Left forelimb (tissue), 1 donor: ENCODE data around the gene COL4A2.

ENCODE experiments used
- DNase-seq: peaks from one replicate; pipeline ENCODE4 v3.0.0-alpha.2; 2018; ENCODE audit warnings: low spot score

COL4A2 gene

DNA sequence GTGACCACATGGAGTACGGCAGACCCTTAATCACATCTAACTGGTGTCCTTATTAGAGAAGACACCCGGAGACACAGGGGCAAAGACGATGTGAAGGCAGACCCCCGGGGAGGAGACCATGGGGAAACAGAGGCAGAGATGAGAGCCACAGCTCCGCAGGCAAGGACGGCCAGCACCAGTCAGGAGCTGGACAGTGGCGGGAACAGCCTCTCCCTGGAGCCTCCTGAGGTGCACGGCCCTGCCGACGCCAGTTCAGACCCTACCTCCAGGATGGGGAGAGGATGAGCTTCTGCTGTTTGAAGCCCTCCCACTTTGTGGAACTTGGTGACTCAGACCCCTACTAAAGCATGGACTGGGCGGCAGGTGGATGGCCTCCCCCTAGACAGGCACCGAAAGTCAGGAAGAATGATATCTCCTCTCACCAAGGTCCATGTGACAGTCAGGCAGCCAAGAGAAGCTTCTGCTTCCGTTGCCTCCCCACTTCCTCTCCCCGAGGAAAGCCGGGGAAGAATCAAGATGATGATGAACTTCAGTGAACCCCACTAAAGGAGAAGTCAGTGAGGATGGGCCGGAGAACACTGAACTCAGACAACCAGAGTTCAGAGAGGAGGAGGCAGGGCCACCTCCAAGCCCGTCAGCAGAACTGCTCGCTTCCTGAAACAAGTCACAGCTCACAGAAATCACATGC, 229.1 kb downstream of the COL4A2 start:
- DNase-seq = no peak

DNA sequence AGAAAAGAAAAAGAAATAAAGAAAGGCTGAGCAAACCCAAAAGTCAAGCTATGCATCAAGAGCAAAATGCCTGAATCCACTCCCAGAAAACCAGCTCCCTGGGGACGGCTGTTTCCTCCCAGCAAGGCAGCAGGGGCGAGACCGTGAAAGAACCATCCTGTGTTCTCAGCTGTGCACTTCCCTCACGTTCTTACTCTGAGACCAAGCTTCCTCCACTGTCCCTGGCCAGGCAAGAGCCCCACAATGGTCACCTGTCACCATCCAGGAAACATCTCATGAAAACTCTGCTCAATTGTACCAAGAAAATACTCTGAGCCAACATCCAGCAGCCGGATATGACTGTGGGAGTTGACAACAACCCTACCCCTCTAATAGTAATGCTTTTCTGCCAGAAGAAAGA, 231.5 kb downstream of the COL4A2 start:
- no peak for DNase-seq

- no peak for DNase-seq
These were observed 232.8 kb downstream of the COL4A2 start for GRCh38 chr13:110539894-110540293.

- no peak for DNase-seq
These were observed 233.9 kb downstream of the COL4A2 start for GRCh38 chr13:110540871-110541525.

GRCh38 chr13:110541526-110541920, 234.4 kb downstream of the COL4A2 start:
- DNase-seq = no peak

DNA sequence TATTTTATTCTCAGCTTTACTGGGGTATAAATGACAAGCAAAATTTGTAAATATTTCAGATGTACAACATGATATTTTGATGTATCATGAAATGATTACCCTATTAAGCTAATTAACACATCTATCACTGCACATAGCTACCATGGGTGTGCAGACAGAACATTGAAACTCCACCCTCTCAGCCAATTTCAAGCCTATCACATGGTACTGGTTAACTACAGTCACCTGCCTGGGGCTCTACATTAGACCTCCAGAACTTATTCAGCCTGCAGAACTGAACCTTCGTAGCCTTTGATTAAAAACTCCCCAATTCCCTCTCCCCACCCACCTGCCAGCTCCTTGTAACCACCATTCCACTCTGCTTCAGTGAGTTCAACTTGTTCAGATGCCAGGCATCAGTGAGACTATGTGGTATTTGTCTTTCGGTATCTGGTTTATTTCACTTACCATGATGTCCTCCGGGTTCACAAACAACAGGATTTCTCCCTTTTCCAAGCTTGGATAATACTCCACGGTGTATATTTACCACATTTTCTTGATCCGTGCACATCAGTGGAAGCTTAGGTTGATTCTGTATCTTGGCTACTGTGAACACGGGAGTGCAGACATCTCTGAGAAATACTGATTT, 235.2 kb downstream of the COL4A2 start:
- no peak for DNase-seq

- no peak for DNase-seq
These were observed 239.3 kb downstream of the COL4A2 start for GRCh38 chr13:110546378-110546777.

DNA sequence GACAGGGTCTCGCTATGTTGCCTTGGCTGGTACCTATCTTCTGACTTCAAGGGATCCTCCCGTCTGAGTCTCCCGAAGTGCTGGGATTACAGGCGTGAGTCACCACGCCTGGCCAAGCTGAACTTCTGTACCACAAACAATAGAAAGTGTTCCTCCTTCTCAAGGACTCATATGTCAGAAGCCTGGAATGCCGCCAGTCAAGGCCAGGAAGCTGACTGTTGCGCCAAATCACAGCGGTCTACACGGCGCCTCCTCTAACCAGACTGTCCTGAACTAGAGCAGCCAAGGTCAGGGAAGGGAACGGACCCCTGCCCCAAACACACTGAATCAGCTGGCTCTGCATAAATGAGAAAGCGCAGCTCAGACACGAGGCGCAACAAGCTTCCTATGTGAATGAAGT, 239.8 kb downstream of the COL4A2 start:
- DNase-seq = no peak

DNA sequence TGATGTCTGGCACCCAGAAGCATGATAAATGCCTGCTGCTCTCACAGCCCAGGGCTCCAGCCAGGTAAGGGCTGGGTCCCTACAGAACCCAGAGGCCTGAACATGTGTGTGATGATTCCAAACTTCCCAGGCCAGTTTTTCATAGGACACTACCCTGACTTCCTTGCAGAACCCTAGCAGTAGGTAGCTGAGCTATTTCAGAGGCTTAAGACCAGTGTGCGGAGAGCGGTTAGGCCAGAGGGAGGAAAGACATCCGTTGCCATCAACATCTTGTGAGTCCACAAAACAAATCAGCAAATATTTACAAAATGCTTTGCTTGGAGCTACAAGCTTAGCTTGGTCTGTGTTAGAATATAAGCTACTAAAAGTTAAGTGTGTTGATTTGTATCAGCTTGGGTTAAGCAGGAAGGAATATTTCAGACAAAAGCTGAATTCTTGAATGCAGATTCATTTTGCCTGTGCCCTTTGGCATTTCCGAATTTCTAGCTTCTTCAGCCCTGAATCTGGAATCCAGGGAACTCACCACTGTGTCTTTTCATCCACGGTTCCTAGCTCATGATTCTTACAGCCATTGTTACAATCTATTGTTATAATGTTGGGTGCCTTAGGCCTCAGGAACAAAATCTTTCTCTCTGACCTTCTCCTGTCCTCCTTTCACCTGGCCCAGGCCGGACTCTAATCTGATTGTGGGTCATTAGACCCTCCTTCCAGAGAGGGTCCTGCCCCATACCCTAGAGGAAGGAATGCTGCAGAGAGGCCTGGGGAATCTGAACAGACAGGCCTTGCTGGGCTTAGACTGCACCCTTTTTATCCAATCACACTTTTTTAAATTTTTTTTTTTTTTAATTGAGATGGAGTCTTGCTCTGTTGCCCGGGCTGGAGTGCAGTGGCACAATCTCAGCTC, 242.1 kb downstream of the COL4A2 start:
- no peak for DNase-seq

- no peak for DNase-seq
These were observed 242.7 kb downstream of the COL4A2 start for GRCh38 chr13:110549795-110550160.

DNA sequence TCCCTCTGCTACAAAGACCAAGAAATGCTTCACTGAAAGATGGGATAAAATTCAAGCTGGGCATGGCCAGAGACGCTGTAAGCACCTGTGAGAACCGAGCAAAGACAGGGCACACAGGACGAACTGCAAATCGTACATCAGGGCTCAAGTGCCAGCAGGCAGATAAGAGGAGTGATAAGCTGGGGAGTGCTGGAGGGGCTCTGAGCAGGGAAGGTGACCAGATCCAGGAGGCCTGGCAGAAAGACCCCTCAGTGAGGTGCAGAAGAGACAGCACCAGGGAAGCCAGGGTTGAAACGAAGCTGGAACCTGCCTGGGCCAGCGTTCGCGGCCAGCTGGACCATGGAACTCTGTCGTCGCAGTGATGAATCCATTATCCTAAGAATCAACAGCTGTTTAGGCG, 244.2 kb downstream of the COL4A2 start:
- no peak for DNase-seq

DNA sequence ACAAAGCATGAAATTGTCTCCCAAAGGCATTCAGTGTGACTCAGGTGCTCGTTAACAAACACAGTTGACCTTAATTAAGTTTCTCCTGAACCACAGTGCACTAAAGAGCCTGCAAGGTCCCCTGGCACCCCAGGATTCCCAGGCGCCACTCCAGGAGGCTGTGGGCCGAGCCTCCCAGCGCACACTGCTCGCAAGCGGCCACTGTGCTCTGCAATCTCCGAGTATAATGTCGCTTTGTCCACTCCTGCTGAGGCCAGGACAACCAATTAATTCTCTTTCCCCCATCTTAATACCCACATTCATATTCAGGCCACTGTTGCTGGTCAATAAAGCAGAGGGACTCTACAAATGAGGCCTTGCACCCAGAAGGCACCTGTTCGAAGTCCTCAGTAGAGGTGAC, 245.7 kb downstream of the COL4A2 start:
- DNase-seq = no peak

DNA sequence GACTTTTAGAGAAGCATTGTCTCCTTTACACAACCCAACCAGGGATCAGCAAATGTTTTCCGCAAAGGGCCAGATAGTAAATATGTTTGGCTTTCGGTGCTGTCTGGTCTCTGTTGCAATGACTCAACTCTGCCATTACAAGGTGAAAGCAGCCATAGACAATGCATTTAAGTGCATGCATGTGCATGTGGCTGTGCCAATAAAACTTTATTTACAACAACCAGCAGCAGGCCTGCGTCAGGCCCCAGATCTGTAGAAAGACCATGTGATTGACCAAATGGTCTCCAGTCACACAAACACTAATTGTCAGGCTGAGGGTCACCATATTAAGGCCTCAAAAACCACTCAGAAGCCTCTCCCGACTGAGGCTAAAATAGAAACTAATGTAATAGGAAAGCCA, 246.3 kb downstream of the COL4A2 start:
- no peak for DNase-seq

DNA sequence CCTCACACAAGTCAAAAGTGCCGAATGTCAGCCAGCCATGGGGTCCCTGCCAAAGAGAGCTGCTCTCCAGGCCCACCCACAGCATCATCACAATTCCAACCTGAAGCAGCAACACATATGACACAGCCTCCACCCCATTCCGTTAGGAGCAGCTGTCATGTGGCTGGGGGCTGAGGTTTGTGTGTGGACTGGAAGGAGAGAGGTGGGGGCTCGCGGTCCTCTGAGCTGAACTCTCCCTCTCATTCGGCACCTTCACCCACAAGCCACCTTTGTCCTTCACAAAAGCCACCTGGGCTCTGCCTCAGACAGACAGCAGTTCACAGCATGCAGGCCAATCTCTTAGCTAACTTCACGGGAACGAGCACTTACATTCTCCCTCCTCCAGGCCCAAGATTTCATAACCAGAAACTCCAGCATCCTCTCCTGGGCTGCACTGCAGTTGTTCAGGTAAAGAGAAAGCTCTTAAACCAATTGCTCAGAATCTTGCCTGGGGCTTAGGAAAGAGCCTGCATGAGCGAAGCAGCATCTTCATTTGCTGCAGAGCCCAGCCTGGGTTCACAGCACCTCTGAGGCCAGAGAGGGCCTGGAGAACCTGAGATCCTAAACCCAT, 247.2 kb downstream of the COL4A2 start:
- DNase-seq = no peak

DNA sequence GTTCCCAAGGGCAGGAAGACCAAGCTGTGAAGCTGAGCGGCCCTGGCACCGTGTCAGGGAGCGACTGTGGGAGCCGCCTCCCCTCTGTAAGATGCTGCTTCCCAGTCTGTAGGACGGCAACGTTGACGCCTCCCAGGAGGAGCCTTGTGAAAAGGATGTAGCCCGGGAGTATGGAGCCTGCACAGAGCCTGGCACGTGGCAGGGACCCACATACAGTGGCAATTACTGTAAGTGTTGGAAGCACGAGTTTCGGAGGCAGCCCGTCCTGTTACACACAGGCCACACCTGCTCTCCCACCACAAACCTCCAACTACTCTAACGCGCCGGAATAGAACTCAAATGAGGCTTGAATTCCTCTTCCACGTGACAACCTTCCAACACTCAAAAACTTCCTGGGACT, 247.9 kb downstream of the COL4A2 start:
- DNase-seq = no peak

DNA sequence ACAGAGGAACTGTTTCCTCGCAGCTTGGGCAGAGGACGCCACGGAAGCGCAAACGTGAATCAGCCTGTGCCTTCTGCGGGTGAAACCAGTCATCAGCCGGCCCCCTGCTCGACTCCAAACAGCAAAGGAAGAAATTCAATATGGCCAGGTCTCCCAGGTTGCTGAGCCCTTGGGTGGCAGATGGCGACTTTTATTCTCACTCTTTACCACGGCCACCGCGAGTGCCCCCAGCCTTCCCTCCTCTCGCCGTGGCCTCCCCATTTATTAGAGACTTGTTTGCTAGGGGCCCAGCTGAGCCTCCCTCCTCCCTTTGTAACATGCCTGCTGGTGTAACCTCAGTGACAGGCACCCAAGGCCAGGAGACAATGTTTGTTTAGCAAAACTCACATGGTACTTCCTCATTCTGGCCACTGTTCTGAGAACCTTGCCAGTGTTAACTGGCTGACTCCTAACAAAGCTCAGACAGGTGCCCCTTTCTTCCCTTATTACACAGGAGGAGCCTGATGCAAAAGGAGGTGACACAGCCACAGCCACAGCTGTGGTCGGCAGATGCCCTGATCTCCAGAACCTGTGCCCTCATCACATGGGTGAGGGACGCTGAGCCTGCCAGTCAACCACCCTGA, 248.6 kb downstream of the COL4A2 start:
- DNase-seq = no peak

DNA sequence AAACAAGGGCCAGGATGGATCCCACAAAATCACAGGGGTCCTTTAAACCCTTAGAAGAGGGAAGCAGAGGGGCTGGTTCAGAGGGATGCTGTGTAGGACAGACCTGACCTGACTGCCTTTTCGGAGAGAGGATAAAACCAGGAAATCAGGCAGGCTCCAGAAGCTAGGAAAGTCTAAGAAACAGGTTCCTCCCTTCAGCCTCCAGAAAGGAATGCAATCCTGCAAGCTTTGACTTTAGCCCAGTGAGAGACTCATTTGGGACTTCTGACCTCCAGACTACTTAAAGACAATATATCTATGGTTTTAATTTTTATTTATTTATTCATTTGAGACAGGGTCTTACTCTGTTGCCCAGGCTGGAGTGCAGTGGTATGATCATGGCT, 249.1 kb downstream of the COL4A2 start:
- DNase-seq = no peak

GRCh38 chr13:110557082-110557481, 250.0 kb downstream of the COL4A2 start:
- no peak for DNase-seq

DNA sequence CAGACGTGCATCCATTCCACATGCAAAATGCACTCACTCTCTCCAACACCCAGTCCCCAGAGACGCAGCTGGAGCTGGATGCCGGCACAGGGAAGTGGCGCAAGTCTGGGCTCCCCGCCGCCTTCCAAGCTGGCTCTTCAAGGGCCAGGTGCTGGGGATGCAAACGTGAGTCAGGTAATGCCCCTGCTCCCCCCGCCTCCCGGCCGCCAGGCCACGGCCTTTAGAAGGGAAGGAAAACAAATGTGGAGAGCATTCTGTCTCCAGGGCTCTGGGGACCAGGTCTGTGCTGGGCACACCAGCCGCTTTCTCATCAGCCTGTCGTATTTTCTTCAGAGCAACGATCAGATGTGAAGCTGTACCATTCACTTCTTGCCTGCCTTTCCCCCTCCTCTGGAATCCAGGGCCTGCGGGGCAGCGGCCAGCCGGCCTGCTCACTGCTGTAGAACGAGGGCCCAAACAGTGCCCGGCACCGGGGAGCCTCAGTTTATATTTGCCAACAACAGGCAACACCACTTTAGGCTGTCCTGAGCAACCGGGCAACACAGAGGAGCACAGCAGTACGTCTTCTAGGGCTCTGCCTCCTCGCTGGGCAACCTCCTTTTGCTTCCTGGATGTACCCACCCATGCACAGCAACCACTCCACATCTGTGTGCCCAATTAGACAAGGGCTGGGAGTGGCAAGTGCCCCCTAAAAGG, 250.7 kb downstream of the COL4A2 start:
- DNase-seq = no peak

DNA sequence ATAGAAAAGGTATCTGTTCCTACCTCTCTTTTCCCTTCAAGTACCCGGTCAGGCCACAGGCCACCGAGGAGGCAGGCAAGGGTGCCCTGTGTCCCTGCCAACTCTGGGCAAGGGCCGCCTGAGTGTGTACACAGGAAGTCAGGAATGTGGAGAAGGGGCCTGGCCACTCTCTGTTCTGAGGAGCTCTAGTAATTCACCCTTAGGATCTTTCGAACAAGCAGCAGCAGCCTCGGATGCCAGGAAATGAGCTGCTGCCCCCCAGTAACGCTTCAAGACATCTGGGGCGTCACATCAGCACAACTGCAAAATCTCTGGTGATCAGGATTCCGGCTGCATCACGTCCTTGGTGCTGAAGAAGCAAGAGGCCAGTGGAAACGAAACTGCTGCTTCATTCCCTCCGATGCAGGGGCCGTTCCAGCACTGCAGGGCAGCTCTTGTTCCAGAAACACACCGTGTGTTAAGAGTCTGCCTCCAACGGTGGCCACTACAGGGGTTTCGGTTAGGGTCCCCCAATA, 252.4 kb downstream of the COL4A2 start:
- DNase-seq = no peak

DNA sequence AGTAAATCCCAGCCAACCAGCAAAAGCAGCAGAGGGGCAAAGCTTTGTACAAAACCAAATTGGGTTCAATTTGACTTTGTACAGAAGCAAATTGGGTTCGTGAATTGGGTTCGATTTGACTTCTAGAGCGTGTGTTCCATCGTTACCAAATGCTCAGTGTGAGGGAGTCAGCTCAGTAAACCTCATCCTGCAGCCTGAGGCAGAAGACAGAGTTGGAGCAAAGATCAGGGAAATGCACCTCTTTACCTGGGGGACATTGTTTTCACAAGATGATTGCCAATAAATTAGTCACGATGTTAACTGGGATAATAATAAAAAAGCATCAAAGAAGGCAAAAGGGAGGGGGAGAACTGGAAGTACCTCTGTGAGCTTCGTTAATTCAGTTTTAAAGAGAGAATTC, 252.9 kb downstream of the COL4A2 start:
- no peak for DNase-seq
